Neural progenitor cell (in vitro differentiated cells): ENCODE results near the gene STIL. TPM values are rescaled to one million over a fixed set of nuclear protein-coding genes. Genes with fewer than 3 reads are reported as not detected.

Source experiments
- DNase-seq: peaks from one replicate; pipeline ENCODE4 v3.0.0-alpha.2; 2016; ENCODE audit warnings: low spot score
- H2AFZ ChIP-seq: fragments of 200-600 bp; sonication (generic); replicated peaks from 2 replicates; pipeline ENCODE4 v1.6.1; 2016; ENCODE audit warnings: antibody characterized with exemption
- H3F3A ChIP-seq: fragments of 200-600 bp; sonication (generic); 2 replicates; pipeline ENCODE4 v1.6.1; 2016; ENCODE audit warnings: antibody characterized with exemption, low read depth
- H3K27ac ChIP-seq: fragments of 200-600 bp; sonication (generic); 2 replicates; pipeline ENCODE4 v1.5.1; 2016; ENCODE audit warnings: mild to moderate bottlenecking
- H3K27me3 ChIP-seq: fragments of 200-600 bp; sonication (generic); 2 replicates; pipeline ENCODE4 v1.6.1; 2016; ENCODE audit warnings: mild to moderate bottlenecking, moderate library complexity
- H3K36me3 ChIP-seq: fragments of 200-600 bp; sonication (generic); 2 replicates; pipeline ENCODE4 v1.5.1; 2016
- H3K4me1 ChIP-seq: fragments of 200-600 bp; sonication (generic); 2 replicates; pipeline ENCODE4 v1.6.1; 2016; ENCODE audit warnings: mixed run types
- H3K4me2 ChIP-seq: fragments of 200-600 bp; sonication (generic); 2 replicates; pipeline ENCODE4 v1.6.1; 2016
- H3K4me3 ChIP-seq: fragments of 200-600 bp; sonication (generic); 2 replicates; pipeline ENCODE4 v1.5.1; 2016
- H3K79me2 ChIP-seq: fragments of 200-600 bp; sonication (generic); 2 replicates; pipeline ENCODE4 v1.6.1; 2016; ENCODE audit warnings: low read depth
- H3K9ac ChIP-seq: fragments of 200-600 bp; sonication (generic); 2 replicates; pipeline ENCODE4 v1.6.1; 2016
- H3K9me3 ChIP-seq: fragments of 200-600 bp; sonication (generic); 2 replicates; pipeline ENCODE4 v1.5.1; 2016; ENCODE audit warnings: low read depth
- H4K20me1 ChIP-seq: fragments of 200-600 bp; sonication (generic); 2 replicates; pipeline ENCODE4 v1.6.1; 2016; ENCODE audit warnings: low read depth
- H3K27ac Mint-ChIP-seq: 3 replicates; pipeline ENCODE4 v1.8.0; 2021; ENCODE audit warnings: mixed read lengths
- H3K27me3 Mint-ChIP-seq: 2 replicates; pipeline ENCODE4 v1.8.0; 2022; ENCODE audit warnings: low read depth, mild to moderate bottlenecking, inconsistent platforms, moderate library complexity, mixed read lengths; ENCODE audit not compliant: insufficient read depth
- H3K36me3 Mint-ChIP-seq: 3 replicates; pipeline ENCODE4 v1.8.0; 2021; ENCODE audit warnings: mixed read lengths
- H3K4me1 Mint-ChIP-seq: 3 replicates; pipeline ENCODE4 v1.8.0; 2021; ENCODE audit warnings: mixed read lengths
- H3K4me3 Mint-ChIP-seq: 3 replicates; pipeline ENCODE4 v1.8.0; 2021; ENCODE audit warnings: mild to moderate bottlenecking, moderate library complexity, mixed read lengths
- H3K9me3 Mint-ChIP-seq: 3 replicates; pipeline ENCODE4 v1.8.0; 2020; ENCODE audit warnings: mixed read lengths
- CTCF ChIP-seq: fragments of 200-600 bp; sonication (generic); IDR thresholded peaks from 2 replicates; pipeline ENCODE4 v1.5.1; 2017; ENCODE audit warnings: antibody characterized with exemption, mild to moderate bottlenecking
- EZH2 ChIP-seq: fragments of 200-600 bp; sonication (generic); IDR thresholded peaks from 2 replicates; pipeline ENCODE4 v1.6.1; 2017; ENCODE audit warnings: antibody characterized with exemption, mild to moderate bottlenecking, moderate library complexity
- EZH2phosphoT487 ChIP-seq: fragments of 200-600 bp; sonication (generic); IDR thresholded peaks from 2 replicates; pipeline ENCODE4 v1.6.1; 2017; ENCODE audit warnings: antibody characterized with exemption
- total RNA-seq: library from RNA; depleted of rRNA; stranded (reverse); fragments of >200 nt; gene quantifications from 2 replicates; pipeline ENCODE4 v1.2.3, GENCODE V29; 2015; ENCODE audit warnings: low replicate concordance

Gene STIL
- total RNA-seq, 1 donor from 2014 or later = 59.0 TPM

GRCh38 chr1:47223921-47224675 is 89.8 kb downstream of the STIL start:
- peaks cover 8% of the 10 kb centered on the region for H3K4me1 Mint-ChIP-seq
- H3K27me3 Mint-ChIP-seq = peaks cover 45% of the 10 kb centered on the region
- peaks cover 36% of the 10 kb centered on the region for H4K20me1 ChIP-seq
- H3F3A ChIP-seq = no peaks in the 10 kb centered on the region
- no peak overlapping the region for H3K4me2 ChIP-seq
- H3K27ac Mint-ChIP-seq = no peak overlapping the region
- no peak overlapping the region for H3K4me3 ChIP-seq
- H3K9ac ChIP-seq = no peak overlapping the region
- peak; percentile 19 for TF ChIP-seq EZH2
- no peak for TF ChIP-seq EZH2phosphoT487
- no peak for TF ChIP-seq CTCF
- H3K36me3 Mint-ChIP-seq = no peaks in the 10 kb centered on the region
- no peaks in the 10 kb centered on the region for H3K9me3 Mint-ChIP-seq
- no peaks in the 10 kb centered on the region for H3K9me3 ChIP-seq
- H3K27ac ChIP-seq = no peak overlapping the region
- H3K36me3 ChIP-seq = no peaks in the 10 kb centered on the region
- no peaks in the 10 kb centered on the region for H3K79me2 ChIP-seq
- DNase-seq = no peak
- H3K27me3 ChIP-seq = peaks cover 100% of the 10 kb centered on the region
- H2AFZ ChIP-seq = no peak overlapping the region
- no peak overlapping the region for H3K4me3 Mint-ChIP-seq
- H3K4me1 ChIP-seq = peaks cover 11% of the 10 kb centered on the region

GRCh38 chr1:47223174-47223920 is 90.6 kb downstream of the STIL start:
- H3K27me3 ChIP-seq = peaks cover 100% of the 10 kb centered on the region
- no peaks in the 10 kb centered on the region for H3K9me3 ChIP-seq
- peaks cover 5% of the 10 kb centered on the region for H3K4me1 ChIP-seq
- no peaks in the 10 kb centered on the region for H3K79me2 ChIP-seq
- no peak overlapping the region for H3K4me3 ChIP-seq
- Mint-ChIP-seq H3K9me3 (no peaks in the 10 kb centered on the region), H3K36me3 (no peaks in the 10 kb centered on the region), H3K27ac (no peak overlapping the region), H3K4me1 (peaks cover 8% of the 10 kb centered on the region), H3K27me3 (peaks cover 42% of the 10 kb centered on the region), H3K4me3 (no peak overlapping the region)
- H3K9ac ChIP-seq = no peak overlapping the region
- H3K4me2 ChIP-seq = no peak overlapping the region
- no peak overlapping the region for H3K27ac ChIP-seq
- DNase-seq = no peak
- TF ChIP-seq EZH2phosphoT487 (no peak), EZH2 (peak; percentile 21)
- H3F3A ChIP-seq = no peaks in the 10 kb centered on the region
- H2AFZ ChIP-seq = no peak overlapping the region
- peaks cover 28% of the 10 kb centered on the region for H4K20me1 ChIP-seq
- no peaks in the 10 kb centered on the region for H3K36me3 ChIP-seq

- no peaks in the 10 kb centered on the region for H3K79me2 ChIP-seq
- no peaks in the 10 kb centered on the region for H3K9me3 ChIP-seq
- H2AFZ ChIP-seq = no peak overlapping the region
- Mint-ChIP-seq H3K4me1 (peaks cover 8% of the 10 kb centered on the region), H3K4me3 (no peak overlapping the region), H3K36me3 (no peaks in the 10 kb centered on the region), H3K27me3 (peaks cover 33% of the 10 kb centered on the region), H3K9me3 (no peaks in the 10 kb centered on the region), H3K27ac (no peak overlapping the region)
- H4K20me1 ChIP-seq = peaks cover 22% of the 10 kb centered on the region
- H3K4me3 ChIP-seq = no peak overlapping the region
- H3K4me2 ChIP-seq = no peak overlapping the region
- H3K36me3 ChIP-seq = no peaks in the 10 kb centered on the region
- no peak for TF ChIP-seq EZH2
- TF ChIP-seq EZH2phosphoT487 = no peak
- TF ChIP-seq CTCF = no peak
- no peak for DNase-seq
- peaks cover 5% of the 10 kb centered on the region for H3K4me1 ChIP-seq
- H3K27ac ChIP-seq = no peak overlapping the region
- no peak overlapping the region for H3K9ac ChIP-seq
- no peaks in the 10 kb centered on the region for H3F3A ChIP-seq
- H3K27me3 ChIP-seq = peaks cover 100% of the 10 kb centered on the region
Observed at GRCh38 chr1:47222476-47222875, 91.5 kb downstream of the STIL start.
